Gastroesophageal sphincter (tissue), 4 donors: ENCODE results near the gene DDX17. TPM values are rescaled to one million over a fixed set of nuclear protein-coding genes. Genes with fewer than 3 reads are reported as not detected.

Experiments used
- ATAC-seq: fragments of 150-250 bp; one replicate; pipeline ENCODE4 v1.9.1; 2016; ENCODE audit warnings: mild to moderate bottlenecking, moderate library complexity
- H3K27ac ChIP-seq, 4 donors: fragments of 200-600 bp; sonication (generic) in 3 of 4; 1 replicate in 3 of 4; 2 replicates in 1 of 4; pipeline ENCODE4 v1.5.1; 2016 to 2019
- H3K27me3 ChIP-seq: fragments of 200-600 bp; sonication (generic); one replicate; pipeline ENCODE4 v1.5.1; 2019
- H3K36me3 ChIP-seq, 2 donors: fragments of 200-600 bp; sonication (generic); one replicate each; pipeline ENCODE4 v1.5.1; 2019; ENCODE audit warnings: control low read depth in 1 of 2
- H3K4me1 ChIP-seq, 3 donors: fragments of 200-600 bp; sonication (generic); 1 replicate in 2 of 3; 2 replicates in 1 of 3; pipeline ENCODE4 v1.5.1; 2016 to 2019; ENCODE audit warnings: control low read depth in 2 of 3
- H3K4me3 ChIP-seq, 2 donors: fragments of 200-600 bp; sonication (generic); one replicate each; pipeline ENCODE4 v1.5.1; 2019; ENCODE audit warnings: mild to moderate bottlenecking in 1 of 2, moderate library complexity in 1 of 2
- H3K9me3 ChIP-seq, 3 donors: fragments of 200-600 bp; sonication (generic); one replicate each; pipeline ENCODE4 v1.5.1; 2017 to 2019; ENCODE audit warnings: control low read depth in 2 of 3
- CTCF ChIP-seq, 4 experiments: fragments of 200-600 bp in 2 of 4; fragments of 450-650 bp in 2 of 4; sonication (generic) in 1 of 4; IDR thresholded peaks; one replicate each; pipeline ENCODE4 v1.5.1; 2017 to 2019; ENCODE audit warnings: antibody characterized with exemption in 4 of 4, mild to moderate bottlenecking in 2 of 4, moderate library complexity in 2 of 4
- EP300 ChIP-seq: sonication (generic); formaldehyde crosslinking; IDR thresholded peaks from one replicate; pipeline ENCODE4 v1.6.1; 2017; ENCODE audit warnings: antibody characterized with exemption, mild to moderate bottlenecking
- POLR2A ChIP-seq, 2 donors: fragments of 450-650 bp; IDR thresholded peaks; one replicate each; pipeline ENCODE4 v1.6.1; 2017; ENCODE audit warnings: antibody characterized with exemption in 2 of 2, mild to moderate bottlenecking in 2 of 2, moderate library complexity in 1 of 2
- POLR2AphosphoS5 ChIP-seq: sonication (generic); formaldehyde crosslinking; IDR thresholded peaks from one replicate; pipeline ENCODE4 v1.6.1; 2017; ENCODE audit warnings: antibody characterized with exemption
- WGBS, 2 donors: methylation state at CpG; one replicate each; pipeline ENCODE4 v1.1.5; 2018; ENCODE audit warnings: low coverage in 1 of 2; 5-methylcytosine and 5-hydroxymethylcytosine counted together
- total RNA-seq, 4 donors: library from RNA; depleted of rRNA; stranded (reverse); fragments of >200 nt; gene quantifications; one replicate each; pipeline ENCODE4 v1.1.0, GENCODE V29; 2016

Gene DDX17
- total RNA-seq: 100 to 1,000 TPM; 323 to 610 (median 490) TPM

- TF ChIP-seq POLR2AphosphoS5 (peak; percentile 82), CTCF (IDR thresholded peaks at IDR 0.05) (peak in 2 of 4 experiments; percentile 50 to 52), POLR2A (IDR thresholded peaks at IDR 0.05) (peak; percentile 73 to 77), EP300 (no peak)
- Histone ChIP-seq H3K27ac (peak within 1 kb of the TSS; percentile 96 to 100 (median 98)), H3K4me1 (peaks cover 0 to 53% (median 5%) of the 10 kb centered on the region in 3 donors), H3K27me3 (no peaks in the 10 kb centered on the region), H3K9me3 (no peaks in the 10 kb centered on the region), H3K4me3 (peak within 1 kb of the TSS; percentile 74 to 83), H3K36me3 (peaks cover 0 to 13% of the 10 kb centered on the region in 2 donors)
- peak; percentile 96 for ATAC-seq
- 0% methylated on average over 12 to 14 of the region's 83 CpGs for WGBS, 2 donors
Observed at GRCh38 chr22:38506118-38506962, at the start of gene DDX17. Gene DDX17 (minus strand): TSS chr22:38506311.

GRCh38 chr22:38554281-38554680 is 48.2 kb upstream of the DDX17 start:
- WGBS, 2 donors: 90 to 92% methylated on average over 3 of the region's 3 CpGs
- no peaks in the 10 kb centered on the region for H3K27me3 ChIP-seq
- no peaks in the 10 kb centered on the region for H3K36me3 ChIP-seq
- no peak overlapping the region for H3K4me3 ChIP-seq
- H3K27ac ChIP-seq: no peak overlapping the region
- H3K4me1 ChIP-seq: no peaks in the 10 kb centered on the region
- no peaks in the 10 kb centered on the region for H3K9me3 ChIP-seq
- TF ChIP-seq POLR2AphosphoS5 (no peak), POLR2A (IDR thresholded peaks at IDR 0.05) (no peak), CTCF (IDR thresholded peaks at IDR 0.05) (no peak), EP300 (no peak)
- no peak for ATAC-seq

- TF ChIP-seq CTCF (IDR thresholded peaks at IDR 0.05) (no peak), EP300 (no peak), POLR2AphosphoS5 (no peak), POLR2A (IDR thresholded peaks at IDR 0.05) (no peak)
- ATAC-seq: no peak
- Histone ChIP-seq H3K4me3 (no peak overlapping the region), H3K4me1 (no peaks in the 10 kb centered on the region), H3K27ac (no peak overlapping the region), H3K27me3 (no peaks in the 10 kb centered on the region), H3K36me3 (no peaks in the 10 kb centered on the region), H3K9me3 (no peaks in the 10 kb centered on the region)
- 87 to 97% methylated on average over 3 to 6 of the region's 7 CpGs for WGBS, 2 donors
Observed at GRCh38 chr22:38549101-38549894, 43.2 kb upstream of the DDX17 start.

- H3K27me3 ChIP-seq: no peaks in the 10 kb centered on the region
- TF ChIP-seq POLR2AphosphoS5 (no peak), POLR2A (IDR thresholded peaks at IDR 0.05) (no peak), CTCF (IDR thresholded peaks at IDR 0.05) (no peak), EP300 (no peak)
- no peak overlapping the region for H3K4me3 ChIP-seq
- no peak overlapping the region for H3K27ac ChIP-seq
- H3K9me3 ChIP-seq: no peaks in the 10 kb centered on the region
- 67 to 79% methylated on average over 1 to 2 of the region's 2 CpGs for WGBS, 2 donors
- H3K4me1 ChIP-seq: no peaks in the 10 kb centered on the region
- no peaks in the 10 kb centered on the region for H3K36me3 ChIP-seq
- no peak for ATAC-seq
Observed at GRCh38 chr22:38540701-38541100, 34.6 kb upstream of the DDX17 start.
